BE2C (cell line): ENCODE measurements around the gene PMEPA1.

Experiments
- DNase-seq: peaks from one replicate; pipeline ENCODE4 v3.0.0-alpha.2; 2020
- H3K27me3 ChIP-seq: fragments of 250-450 bp; sonication (Bioruptor Pico); 2 replicates; pipeline ENCODE4 v1.5.1; 2020; ENCODE audit warnings: mild to moderate bottlenecking
- H3K36me3 ChIP-seq: fragments of 250-450 bp; sonication (Bioruptor Pico); 2 replicates; pipeline ENCODE4 v1.5.1; 2020; ENCODE audit warnings: mild to moderate bottlenecking
- H3K4me1 ChIP-seq: fragments of 250-450 bp; sonication (Bioruptor Pico); 2 replicates; pipeline ENCODE4 v1.5.1; 2020
- H3K4me3 ChIP-seq: 2 replicates; pipeline ENCODE4 v1.5.1; 2011; ENCODE audit warnings: low read depth, low read length
- H3K9me3 ChIP-seq: fragments of 250-450 bp; sonication (Bioruptor Pico); 2 replicates; pipeline ENCODE4 v1.5.1; 2020
- CTCF ChIP-seq: IDR thresholded peaks from 2 replicates; pipeline ENCODE4 v1.5.1; 2012; ENCODE audit warnings: mild to moderate bottlenecking, low read depth, low read length

PMEPA1 gene

DNA sequence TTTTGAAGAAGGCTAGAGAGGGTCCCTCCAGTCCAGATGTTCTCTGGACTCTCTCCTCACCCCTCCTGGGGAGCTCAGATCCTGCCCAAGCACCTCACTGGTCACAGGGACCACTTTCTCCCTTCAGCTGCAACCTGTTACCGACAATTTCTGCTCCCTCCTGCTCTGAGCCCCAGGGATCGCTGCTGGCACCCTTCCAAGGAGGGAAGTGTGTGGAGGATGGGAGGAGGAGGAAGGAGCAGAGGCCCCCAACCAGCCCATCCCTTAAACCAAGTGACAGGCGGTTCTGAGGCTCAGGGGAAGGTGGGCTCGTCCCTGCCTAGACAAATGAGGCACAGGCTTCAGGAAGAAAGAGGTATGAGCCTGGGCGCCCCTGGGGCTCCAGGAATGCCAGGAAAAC lies 13.9 kb downstream of the PMEPA1 start:
- TF ChIP-seq CTCF = no peak
- H3K4me1 ChIP-seq = peaks cover 5% of the 10 kb centered on the region
- DNase-seq = peak; percentile 46

GRCh38 chr20:57695012-57695411 lies 14.8 kb downstream of the PMEPA1 start:
- no peak for TF ChIP-seq CTCF
- no peak overlapping the region for H3K4me3 ChIP-seq
- H3K9me3 ChIP-seq = no peaks in the 10 kb centered on the region
- no peaks in the 10 kb centered on the region for H3K27me3 ChIP-seq
- H3K36me3 ChIP-seq = no peaks in the 10 kb centered on the region
- DNase-seq = no peak
- H3K4me1 ChIP-seq = peaks cover 5% of the 10 kb centered on the region

More for the DNA sequence above, 13.9 kb downstream of the PMEPA1 start:
- no peaks in the 10 kb centered on the region for H3K9me3 ChIP-seq
- no peak overlapping the region for H3K4me3 ChIP-seq
- no peaks in the 10 kb centered on the region for H3K36me3 ChIP-seq
- no peaks in the 10 kb centered on the region for H3K27me3 ChIP-seq

GRCh38 chr20:57694481-57694880 lies 15.3 kb downstream of the PMEPA1 start:
- no peak for TF ChIP-seq CTCF
- H3K9me3 ChIP-seq = no peaks in the 10 kb centered on the region
- H3K36me3 ChIP-seq = no peaks in the 10 kb centered on the region
- H3K27me3 ChIP-seq = no peaks in the 10 kb centered on the region
- peaks cover 5% of the 10 kb centered on the region for H3K4me1 ChIP-seq
- DNase-seq = no peak
- no peak overlapping the region for H3K4me3 ChIP-seq

- H3K27me3 ChIP-seq = no peaks in the 10 kb centered on the region
- no peak for TF ChIP-seq CTCF
- no peak overlapping the region for H3K4me3 ChIP-seq
- H3K36me3 ChIP-seq = no peaks in the 10 kb centered on the region
- peaks cover 5% of the 10 kb centered on the region for H3K4me1 ChIP-seq
- H3K9me3 ChIP-seq = no peaks in the 10 kb centered on the region
- no peak for DNase-seq
Measured at GRCh38 chr20:57693670-57694329, 16.0 kb downstream of the PMEPA1 start.

DNA sequence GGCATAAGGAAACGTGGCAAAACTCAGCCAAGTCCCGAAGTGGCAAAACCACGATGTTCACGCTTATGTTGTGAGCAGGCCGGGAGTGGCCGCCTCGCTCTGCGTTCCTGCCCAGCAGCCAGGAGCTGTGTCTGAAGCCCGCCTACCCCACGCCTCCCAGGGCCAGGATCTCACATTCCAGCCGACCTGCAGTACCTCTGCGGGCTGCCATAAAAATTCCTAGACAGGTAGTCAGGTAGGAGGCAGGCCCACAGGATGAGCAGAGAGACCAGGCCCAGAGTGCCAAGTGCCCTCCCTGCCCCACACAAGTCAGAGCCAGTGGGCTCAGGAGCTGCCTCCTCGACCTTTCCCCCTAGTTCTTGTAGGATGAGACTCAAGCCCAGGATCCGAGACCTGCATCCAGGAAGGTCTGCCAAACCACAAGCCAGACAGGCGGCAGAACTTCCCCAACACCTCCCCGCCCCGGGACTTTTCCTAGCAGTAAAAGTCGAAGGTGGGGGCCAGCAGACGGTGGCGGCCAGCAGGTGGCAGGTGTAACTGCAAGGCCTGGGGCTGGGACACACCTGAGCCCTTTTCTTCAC lies 16.7 kb downstream of the PMEPA1 start:
- no peak for TF ChIP-seq CTCF
- Histone ChIP-seq H3K36me3 (no peaks in the 10 kb centered on the region), H3K4me1 (peaks cover 5% of the 10 kb centered on the region), H3K9me3 (no peaks in the 10 kb centered on the region), H3K4me3 (no peak overlapping the region), H3K27me3 (no peaks in the 10 kb centered on the region)
- DNase-seq = no peak

DNA sequence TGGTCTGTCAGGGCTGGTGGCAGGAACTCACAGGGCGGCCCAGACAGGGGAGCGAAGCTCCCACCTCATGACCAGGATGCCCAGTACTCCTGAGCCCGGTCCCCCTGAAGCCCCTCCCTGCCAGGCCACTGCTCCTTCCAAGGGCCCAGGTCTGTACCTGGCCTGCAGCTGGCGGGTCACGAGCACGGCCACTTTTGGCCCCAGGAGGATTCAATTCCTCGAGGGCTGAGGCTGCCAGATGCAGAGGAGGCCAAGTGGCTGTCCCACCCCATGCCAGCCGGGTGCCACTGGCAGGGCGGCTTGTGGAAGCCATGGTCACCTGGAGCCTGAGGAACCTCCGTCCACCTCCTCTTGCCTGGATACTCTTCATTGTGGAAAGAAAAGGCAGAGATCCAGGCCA lies 17.4 kb downstream of the PMEPA1 start:
- Histone ChIP-seq H3K36me3 (no peaks in the 10 kb centered on the region), H3K9me3 (no peaks in the 10 kb centered on the region), H3K27me3 (no peaks in the 10 kb centered on the region), H3K4me1 (peaks cover 5% of the 10 kb centered on the region), H3K4me3 (no peak overlapping the region)
- TF ChIP-seq CTCF = no peak
- no peak for DNase-seq
